K562 (cell line): ENCODE measurements around the gene CRHR2. TPM values are rescaled to one million over a fixed set of nuclear protein-coding genes. Genes with fewer than 3 reads are reported as not detected.
A peak's percentile ranks its signal among the peaks of the same experiment; 100 is the strongest.

ENCODE experiments used
- ATAC-seq: fragments of 200-7000 bp; cut with Tn5 transposase; 3 replicates; pipeline ENCODE4 v1.9.1; 2020; ENCODE audit warnings: moderate library complexity
- BruUV-seq: library from RNA; stranded (reverse); fragments of 400-500 nt; replicated peaks from 2 replicates; lab custom pipeline; 2021; lab: Mats Ljungman, UMichigan
- CTCF ChIA-PET: fragments of 300-600 bp; formaldehyde crosslinking; extraction: SDS; loops from one replicate; lab custom pipeline; 2021; ENCODE audit warnings: low intra/inter-chr PET ratio; lab: Yijun Ruan, JAX
- POLR2A ChIA-PET: fragments of 300-600, 350-650 bp; sonication (Branson Sonifier 250); formaldehyde crosslinking; extraction: SDS; loops from one replicate; lab custom pipeline; 2021; ENCODE audit warnings: antibody characterized with exemption, inconsistent platforms; lab: Yijun Ruan, JAX
- DNase-seq, 4 experiments: peaks; one replicate each; pipeline versions ENCODE4 v3.0.0 to v3.0.0-alpha.2; 2011 to 2018; ENCODE audit warnings: low spot score in 3 of 4, mixed read lengths in 3 of 4; ENCODE audit errors: extremely low read depth in 1 of 4
- FAIRE-seq: peaks from 2 replicates; lab custom pipeline; 2011; peaks lifted over from hg19 to GRCh38; lab: Jason Lieb, UNC
- H2AFZ ChIP-seq: 2 replicates; pipeline ENCODE4 v1.6.0; 2011; ENCODE audit warnings: low read depth, low read length, control low read depth, inconsistent platforms
- H3K27ac ChIP-seq: fragments of 200-600 bp; 3 replicates; pipeline ENCODE4 v1.8.0; 2011; ENCODE audit warnings: low read depth, mild to moderate bottlenecking, control low read depth, inconsistent platforms, low read length, moderate library complexity, mixed read lengths; ENCODE audit errors: extremely low read depth
- H3K27me3 ChIP-seq, 2 experiments: fragments of 300-600 bp in 1 of 2; 2 replicates in 1 of 2; 3 replicates in 1 of 2; pipeline versions ENCODE4 v1.6.0 to v1.8.0; 2011; ENCODE audit warnings: inconsistent platforms in 2 of 2, low read length in 2 of 2, mild to moderate bottlenecking in 1 of 2, mixed read lengths in 1 of 2, moderate library complexity in 1 of 2; ENCODE audit not compliant: control insufficient read depth in 2 of 2, insufficient read depth in 2 of 2
- H3K36me3 ChIP-seq: fragments of 300-600 bp; 3 replicates; pipeline ENCODE4 v1.8.0; 2011; ENCODE audit warnings: mild to moderate bottlenecking, low read length, inconsistent platforms; ENCODE audit not compliant: control insufficient read depth, insufficient read depth
- H3K4me1 ChIP-seq, 2 experiments: fragments of 200-600 bp in 1 of 2; replicated peaks in 1 of 2; 2 replicates in 1 of 2; 3 replicates in 1 of 2; pipeline versions ENCODE4 v1.5.1 to v1.8.0; 2011; ENCODE audit warnings: inconsistent platforms in 2 of 2, low read length in 2 of 2, mild to moderate bottlenecking in 1 of 2, mixed read lengths in 1 of 2, moderate library complexity in 1 of 2; ENCODE audit not compliant: control insufficient read depth in 2 of 2, insufficient read depth in 2 of 2
- H3K4me2 ChIP-seq: 2 replicates; pipeline ENCODE4 v1.6.1; 2011; ENCODE audit warnings: low read length, control low read depth, inconsistent platforms, mixed read lengths; ENCODE audit not compliant: insufficient read depth
- H3K4me3 ChIP-seq: fragments of 200-600 bp; sonication (generic), shearing (Covaris generic); 2 replicates; pipeline ENCODE4 v1.5.1; 2016; ENCODE audit warnings: control low read depth, inconsistent platforms
- H3K79me2 ChIP-seq: fragments of 200-600 bp; 3 replicates; pipeline ENCODE4 v1.8.0; 2011; ENCODE audit warnings: low read length, inconsistent platforms; ENCODE audit not compliant: control insufficient read depth, insufficient read depth
- H3K9ac ChIP-seq, 2 experiments: 2 replicates each; pipeline versions ENCODE4 v1.6.0 to v1.6.1; 2011; ENCODE audit warnings: low read depth in 2 of 2, low read length in 2 of 2, control low read depth in 1 of 2, inconsistent platforms in 1 of 2, mild to moderate bottlenecking in 1 of 2, mixed read lengths in 1 of 2; ENCODE audit not compliant: insufficient read depth in 1 of 2
- H3K9me1 ChIP-seq: one replicate; pipeline ENCODE4 v1.6.0; 2011; ENCODE audit warnings: inconsistent platforms, mild to moderate bottlenecking, low read length, moderate library complexity; ENCODE audit not compliant: control insufficient read depth, insufficient read depth
- H3K9me3 ChIP-seq: replicated peaks from 2 replicates; pipeline ENCODE4 v1.5.1; 2011; ENCODE audit warnings: low read depth, low read length, inconsistent platforms; ENCODE audit not compliant: control insufficient read depth, insufficient read depth
- H4K20me1 ChIP-seq: replicated peaks from 2 replicates; pipeline ENCODE4 v1.6.1; 2011; ENCODE audit warnings: low read length, inconsistent platforms, mixed read lengths; ENCODE audit not compliant: control insufficient read depth, insufficient read depth
- NFIC ChIP-seq: fragments of 450-650 bp; IDR thresholded peaks from 2 replicates; pipeline ENCODE4 v1.6.1; 2017; ENCODE audit warnings: mild to moderate bottlenecking, inconsistent platforms
- WGBS: fragments of 100-300 bp; shearing (Covaris generic); methylation state at CpG from one replicate; pipeline ENCODE4 v1.1.6; 2016; ENCODE audit warnings: low coverage, mixed read lengths; ENCODE audit not compliant: insufficient coverage; ENCODE audit errors: missing lambda C conversion rate; 5-methylcytosine and 5-hydroxymethylcytosine counted together
- in situ Hi-C: fragments of 300-500 bp; cut with MboI; formaldehyde crosslinking; loops from 4 replicates; pipeline ENCODE4 v1.15.0; 2018; ENCODE audit warnings: inconsistent platforms, mixed read lengths
- intact Hi-C: fragments of 100-400 bp; cut with micrococcal nuclease; formaldehyde crosslinking; loops from 2 replicates; pipeline ENCODE4 v1.14.2; 2022
- polyA plus RNA-seq, 8 experiments: library from polyadenylated mRNA; depleted of rRNA in 4 of 8; stranded (reverse) in 5 of 8; unstranded in 3 of 8; fragments of >200 nt; fragmentation: Nextera tagmentation in 2 of 8; fragmentation: Illumina TruSeq in 1 of 8; extraction: Ambion mirVana in 2 of 8; extraction: Trizol in 1 of 8; gene quantifications; 2 replicates each; pipeline versions ENCODE4 v1.2.1 to v1.2.3, GENCODE V29; 2011 to 2014; ENCODE audit warnings: inconsistent platforms in 1 of 8, missing spikeins in 1 of 8
- total RNA-seq, 7 experiments: library from RNA; depleted of rRNA in 6 of 7; stranded (reverse); fragments of >200 nt in 6 of 7; fragmentation: Illumina TruSeq in 2 of 7; extraction: Trizol in 2 of 7; gene quantifications; 2 replicates each; pipeline versions ENCODE4 v1.2.1 to v1.2.3, GENCODE V29; 2011 to 2021; ENCODE audit warnings: low replicate concordance in 1 of 7
- TF ChIP-seq, protein P1 (sequence below): fragments of 200-400 bp; formaldehyde crosslinking; IDR thresholded peaks from 2 replicates; pipeline ENCODE4 v1.6.1; 2017; ENCODE audit warnings: mild to moderate bottlenecking, low read depth, low read length, moderate library complexity

Gene CRHR2
- total and polyA plus RNA-seq, 9 of the 15 experiments (the other 6 are each of a cell fraction or from before 2014, with no cell fraction given), result not detected

DNA sequence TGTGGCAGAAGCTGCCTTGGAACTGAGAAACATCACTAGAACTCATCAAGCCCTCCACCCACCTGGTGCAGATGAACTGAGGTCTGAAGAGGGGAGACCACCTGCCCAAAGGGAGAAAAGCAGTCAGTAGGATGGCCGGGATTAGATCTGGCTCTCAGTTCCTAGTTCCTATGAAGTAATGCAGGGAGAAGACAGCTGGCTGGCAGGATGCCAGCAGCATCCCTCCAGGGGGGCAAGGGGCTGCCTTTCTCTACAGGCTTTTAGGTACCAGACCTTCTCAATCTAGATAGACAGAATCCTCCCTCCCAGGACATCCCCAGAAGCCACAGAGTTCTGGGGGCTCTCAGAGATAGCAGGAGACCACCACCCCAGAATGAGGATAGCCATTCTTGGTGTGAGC lies 7.8 kb downstream of the CRHR2 start:
- Histone ChIP-seq H3K9me1 (no peaks in the 10 kb centered on the region), H3K9me3 (no peaks in the 10 kb centered on the region), H2AFZ (no peak overlapping the region), H3K4me3 (no peak overlapping the region), H3K36me3 (no peaks in the 10 kb centered on the region), H3K27ac (no peak overlapping the region), H3K4me2 (no peak overlapping the region), H3K9ac (no peak overlapping the region), H3K4me1 (no peaks in the 10 kb centered on the region), H4K20me1 (0 out of 2 replicates have a peak, but pooled peaks cover 11% of the 10 kb centered on the region), H3K27me3 (peaks cover 7 to 26% of the 10 kb centered on the region in 2 experiments), H3K79me2 (no peaks in the 10 kb centered on the region)
- BruUV-seq, result no TSS peak
- 0% methylated on average over 1 of the region's 1 CpG for WGBS
- intact Hi-C loops (no loop called here), in situ Hi-C loops (no loop called here)
- ChIA-PET CTCF (no interaction called here), POLR2A (no interaction called here)
- FAIRE-seq (no peak), DNase-seq (no peak), ATAC-seq (no peak)
- TF ChIP-seq, protein P1, sequence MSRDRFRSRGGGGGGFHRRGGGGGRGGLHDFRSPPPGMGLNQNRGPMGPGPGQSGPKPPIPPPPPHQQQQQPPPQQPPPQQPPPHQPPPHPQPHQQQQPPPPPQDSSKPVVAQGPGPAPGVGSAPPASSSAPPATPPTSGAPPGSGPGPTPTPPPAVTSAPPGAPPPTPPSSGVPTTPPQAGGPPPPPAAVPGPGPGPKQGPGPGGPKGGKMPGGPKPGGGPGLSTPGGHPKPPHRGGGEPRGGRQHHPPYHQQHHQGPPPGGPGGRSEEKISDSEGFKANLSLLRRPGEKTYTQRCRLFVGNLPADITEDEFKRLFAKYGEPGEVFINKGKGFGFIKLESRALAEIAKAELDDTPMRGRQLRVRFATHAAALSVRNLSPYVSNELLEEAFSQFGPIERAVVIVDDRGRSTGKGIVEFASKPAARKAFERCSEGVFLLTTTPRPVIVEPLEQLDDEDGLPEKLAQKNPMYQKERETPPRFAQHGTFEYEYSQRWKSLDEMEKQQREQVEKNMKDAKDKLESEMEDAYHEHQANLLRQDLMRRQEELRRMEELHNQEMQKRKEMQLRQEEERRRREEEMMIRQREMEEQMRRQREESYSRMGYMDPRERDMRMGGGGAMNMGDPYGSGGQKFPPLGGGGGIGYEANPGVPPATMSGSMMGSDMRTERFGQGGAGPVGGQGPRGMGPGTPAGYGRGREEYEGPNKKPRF, result no peak
- TF ChIP-seq NFIC, result peak; percentile 82
